ENCODE data around the gene ARFGAP1.

Gene ARFGAP1

GRCh38 chr20:63272105-63273058, at the start of gene ARFGAP1:
Gene ARFGAP1, plus strand, starts transcription at chr20:63272813. Its CDS starts 2,768 bp downstream, at chr20:63275581.
- peak; percentile 63 for DNase-seq

DNA sequence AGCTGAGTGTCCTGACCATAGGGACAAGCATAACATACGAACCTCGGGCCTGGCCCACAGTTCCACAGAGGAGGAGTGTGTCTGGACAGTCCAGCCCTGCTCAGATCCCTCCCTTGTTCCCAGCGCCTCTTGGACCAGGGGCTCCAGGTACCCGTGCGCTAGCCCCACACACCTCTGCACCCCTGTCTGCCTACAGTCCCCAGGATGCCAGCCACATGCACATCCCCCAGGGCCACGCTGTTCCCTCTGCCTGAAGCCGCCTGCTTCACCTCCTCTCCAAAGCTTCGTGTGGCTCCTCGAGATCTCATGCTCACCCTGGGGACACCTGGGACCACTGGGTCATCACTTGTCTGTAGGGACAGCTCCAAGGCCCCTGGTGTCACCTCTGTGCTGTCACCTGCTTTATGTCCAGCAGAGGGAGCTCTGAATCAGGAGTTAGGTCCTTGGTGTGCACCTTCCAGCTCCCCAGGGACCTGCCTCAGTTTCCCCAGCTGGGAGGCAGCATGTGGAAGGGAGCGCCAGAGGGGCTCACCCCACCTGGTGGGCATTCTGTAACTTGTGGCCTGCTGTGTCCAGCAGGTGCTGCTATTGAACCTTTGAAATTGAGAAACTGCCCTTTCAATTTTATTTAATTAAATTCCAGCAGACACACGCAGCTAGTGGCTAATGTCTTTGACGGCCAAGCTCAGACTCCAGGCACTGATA, 49.3 kb upstream of the ARFGAP1 start:
- no peak for DNase-seq

GRCh38 chr20:63223826-63224207, 48.8 kb upstream of the ARFGAP1 start:
- DNase-seq, result no peak

GRCh38 chr20:63224412-63225081, 48.1 kb upstream of the ARFGAP1 start:
- DNase-seq, result no peak

GRCh38 chr20:63225082-63225454, 47.5 kb upstream of the ARFGAP1 start:
- no peak for DNase-seq

DNA sequence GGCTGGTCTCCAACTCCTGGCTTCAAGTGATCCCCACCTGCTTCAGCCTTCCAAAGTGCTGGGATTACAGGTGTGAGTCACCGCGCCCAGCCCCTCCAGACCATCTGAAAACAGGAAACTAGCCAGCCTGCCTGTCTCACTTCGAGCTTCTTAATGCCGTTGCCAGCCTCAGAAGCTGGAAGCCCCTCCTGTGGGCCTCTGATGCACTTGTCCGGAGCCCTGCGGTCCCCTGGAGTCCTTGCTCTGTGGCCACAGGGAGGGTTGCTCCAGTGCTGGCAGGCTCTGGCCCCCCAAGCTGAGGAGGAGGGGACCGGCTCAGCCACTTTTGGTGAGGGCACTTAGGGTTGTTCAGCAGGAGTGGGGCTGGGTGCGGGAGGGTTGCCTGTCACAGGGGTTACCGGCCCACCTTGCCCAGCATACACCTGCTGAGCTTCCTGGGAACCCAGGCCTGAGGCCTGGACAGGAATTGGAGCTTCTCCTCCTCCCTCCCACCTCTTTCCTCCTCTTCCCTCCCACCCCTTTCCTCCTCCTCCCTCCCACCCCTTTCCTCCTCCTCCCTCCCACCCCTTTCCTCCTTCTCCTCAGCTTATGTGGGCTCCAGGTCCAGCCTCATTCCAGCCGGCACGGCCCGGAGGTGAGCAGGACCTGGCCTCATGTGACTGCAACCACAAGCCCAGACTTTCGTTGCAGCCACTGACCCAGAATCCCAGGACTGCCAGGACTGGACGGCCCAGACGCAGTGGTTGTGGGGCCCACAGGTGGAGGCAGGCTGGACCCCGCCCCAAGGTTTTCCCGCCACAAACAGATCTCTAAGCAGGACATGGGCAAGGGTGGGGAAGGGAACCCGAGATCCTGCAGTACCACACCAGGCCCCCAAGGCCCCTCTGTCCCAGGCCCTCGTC, 46.3 kb upstream of the ARFGAP1 start:
- no peak for DNase-seq

- DNase-seq, result no peak
Observed at GRCh38 chr20:63227260-63227659, 45.4 kb upstream of the ARFGAP1 start.

DNA sequence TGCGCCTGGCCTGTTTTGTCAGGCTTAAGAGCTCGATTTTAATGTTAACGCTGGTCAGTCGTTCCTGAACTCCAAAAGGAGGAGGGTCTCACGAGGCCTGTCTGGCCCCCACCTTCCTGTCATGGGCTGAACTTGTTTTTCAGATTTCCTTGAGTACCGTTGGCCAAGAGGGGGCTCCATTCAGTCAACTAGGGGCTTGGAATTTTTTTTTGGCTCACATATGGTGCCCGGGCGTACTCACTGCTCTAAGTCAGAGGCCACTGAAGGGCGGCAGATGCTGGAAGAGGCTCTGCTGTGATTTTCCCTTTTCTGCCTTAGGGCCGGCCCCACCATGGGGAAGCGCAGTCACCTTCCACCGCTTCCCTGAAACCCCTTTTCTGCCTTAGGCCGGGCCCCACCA, 43.8 kb upstream of the ARFGAP1 start:
- DNase-seq, result no peak

DNA sequence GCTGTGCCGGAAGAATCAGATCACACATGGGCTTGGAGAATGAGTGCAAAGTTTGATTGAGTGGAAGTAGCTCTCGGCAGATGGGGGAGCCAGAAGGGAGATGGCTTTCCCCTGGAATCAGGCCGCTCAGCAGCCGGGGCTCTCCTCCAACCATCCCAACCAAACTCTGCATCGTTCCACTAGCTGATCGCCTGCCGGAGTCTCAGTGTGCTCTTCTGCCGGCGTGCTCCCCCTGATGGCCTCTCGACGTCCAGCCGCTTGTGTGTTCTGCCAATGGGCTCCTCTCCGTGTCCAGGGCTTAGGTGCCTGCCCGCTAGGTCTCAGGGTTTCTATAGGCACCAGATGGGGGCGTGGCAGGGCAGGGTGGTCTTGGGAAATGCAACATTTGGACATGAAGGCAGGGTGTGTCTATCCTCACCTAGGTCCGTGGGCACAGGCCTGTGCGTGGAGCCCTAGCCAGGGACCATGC, 41.8 kb upstream of the ARFGAP1 start:
- no peak for DNase-seq

GRCh38 chr20:63232235-63233060, 40.2 kb upstream of the ARFGAP1 start:
- DNase-seq, result peak; percentile 37

GRCh38 chr20:63233061-63233344, 39.6 kb upstream of the ARFGAP1 start:
- DNase-seq, result no peak

DNA sequence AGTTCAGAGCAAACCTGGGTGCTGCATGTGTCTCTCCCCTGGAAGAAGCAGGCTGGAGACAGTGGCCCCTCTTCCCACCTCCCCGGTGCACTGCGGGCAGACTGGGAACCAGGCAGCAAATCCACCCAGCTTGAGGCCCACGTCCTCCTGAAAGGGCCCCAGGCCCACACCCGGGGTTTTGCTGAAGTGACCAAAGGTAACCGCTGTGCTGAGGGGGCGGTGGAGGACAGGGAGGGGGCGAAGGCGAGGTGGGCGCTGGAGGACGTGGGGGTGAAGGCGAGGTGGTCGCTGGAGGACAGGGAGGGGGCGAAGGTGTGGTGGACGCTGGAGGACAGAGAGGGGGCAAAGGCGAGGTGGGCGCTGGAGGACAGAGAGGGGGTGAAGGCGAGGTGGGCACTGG, 38.7 kb upstream of the ARFGAP1 start:
- no peak for DNase-seq

DNA sequence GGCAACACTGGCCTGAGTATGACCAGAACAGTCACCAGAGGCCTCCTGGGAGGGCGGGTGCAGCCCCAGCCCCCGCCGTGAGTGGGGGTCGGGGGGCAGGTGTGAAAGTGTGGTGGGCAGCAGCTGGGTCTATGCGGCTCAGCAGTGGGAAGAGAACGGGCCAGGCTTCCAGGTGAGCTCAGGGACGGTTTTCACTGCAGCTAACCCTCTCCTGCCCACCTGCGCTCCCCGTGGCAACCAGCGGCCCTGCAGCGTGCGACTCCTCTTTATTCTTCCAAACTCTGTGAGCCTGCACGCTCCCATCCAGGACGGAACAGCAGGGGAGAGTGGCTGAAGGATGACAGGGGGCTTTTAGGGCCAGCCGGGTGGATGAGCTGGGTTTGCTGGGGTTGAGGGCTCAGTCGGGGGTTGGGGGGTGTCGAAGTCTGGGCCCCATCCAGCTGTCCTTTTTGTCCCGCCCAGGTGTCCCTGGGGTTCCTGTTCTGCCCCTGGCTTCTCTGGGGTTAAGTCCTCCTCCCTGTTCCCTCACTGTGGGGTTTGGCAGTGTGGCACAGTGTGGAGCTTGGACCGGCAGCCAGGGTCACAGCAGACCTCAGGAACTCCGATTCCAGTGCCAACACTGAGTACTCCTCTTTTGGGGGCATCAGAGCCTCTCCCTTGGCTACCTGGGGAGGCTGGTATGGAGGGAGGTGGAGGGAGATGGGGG, 37.8 kb upstream of the ARFGAP1 start:
- no peak for DNase-seq

DNA sequence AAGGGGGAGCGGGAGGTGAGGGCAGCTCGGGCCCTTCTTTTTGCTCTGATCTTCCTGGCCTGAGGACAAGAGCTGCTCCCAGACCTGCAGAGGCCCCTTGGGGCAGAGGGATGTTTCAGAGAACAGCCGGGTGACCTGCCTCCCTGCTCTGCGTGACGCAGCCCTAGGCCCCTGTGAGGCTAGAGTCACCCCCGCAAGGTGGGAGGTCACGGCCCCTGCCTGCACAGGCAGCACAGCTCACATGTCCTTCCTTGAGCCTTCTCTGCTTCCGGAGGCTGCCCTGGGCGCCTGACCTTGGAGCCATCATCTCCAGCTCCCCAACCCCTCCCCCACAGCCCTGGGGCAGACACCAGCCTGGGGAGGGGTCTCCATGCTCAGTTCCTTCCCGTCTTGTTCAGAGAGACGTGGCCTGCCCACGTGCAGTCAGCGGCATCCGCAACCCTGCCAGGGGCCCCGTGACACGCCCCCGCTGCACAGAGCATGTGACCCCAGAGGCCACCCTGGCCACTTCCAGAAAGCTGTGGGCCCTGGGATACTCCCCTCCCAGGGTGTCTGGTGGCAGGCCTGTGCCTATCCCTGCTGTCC, 37.1 kb upstream of the ARFGAP1 start, which contains the start of gene BIRC7:
Gene BIRC7 (plus strand): TSS at position 507 of the 585 bp plus-strand sequence. CDS start 192 bp downstream, outside the sequence.
- DNase-seq, result no peak

DNA sequence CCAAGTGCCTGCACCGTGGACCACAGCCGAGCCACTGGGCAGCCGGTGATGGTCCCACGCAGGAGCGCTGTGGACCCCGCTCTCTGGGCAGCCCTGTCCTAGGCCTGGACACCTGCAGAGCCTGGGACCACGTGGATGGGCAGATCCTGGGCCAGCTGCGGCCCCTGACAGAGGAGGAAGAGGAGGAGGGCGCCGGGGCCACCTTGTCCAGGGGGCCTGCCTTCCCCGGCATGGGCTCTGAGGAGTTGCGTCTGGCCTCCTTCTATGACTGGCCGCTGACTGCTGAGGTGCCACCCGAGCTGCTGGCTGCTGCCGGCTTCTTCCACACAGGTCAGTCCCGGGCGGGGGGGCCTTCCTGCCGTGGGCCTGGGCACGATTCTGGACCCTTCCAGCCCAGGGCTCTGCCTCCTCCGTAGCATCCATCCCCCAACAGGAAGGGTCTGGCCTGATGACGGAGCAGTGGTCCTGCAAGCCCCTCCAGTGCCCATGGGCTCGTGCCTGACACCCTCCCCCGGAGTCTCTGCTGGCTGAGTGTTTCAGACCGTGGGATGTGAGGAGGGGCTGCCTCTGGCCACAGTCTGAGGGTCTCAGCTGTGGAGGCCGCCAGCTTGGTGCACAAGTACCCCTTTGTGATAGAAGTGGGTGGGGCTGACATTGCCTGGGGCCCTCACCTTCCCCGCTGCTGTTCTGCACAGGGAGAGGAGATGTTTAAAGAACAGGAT, 36.3 kb upstream of the ARFGAP1 start:
- no peak for DNase-seq

- DNase-seq, result no peak
Observed at GRCh38 chr20:63238031-63238430, 34.6 kb upstream of the ARFGAP1 start.

GRCh38 chr20:63238514-63239125, 34.0 kb upstream of the ARFGAP1 start:
- no peak for DNase-seq

- DNase-seq, result no peak
Observed at GRCh38 chr20:63239431-63239830, 33.2 kb upstream of the ARFGAP1 start.

DNA sequence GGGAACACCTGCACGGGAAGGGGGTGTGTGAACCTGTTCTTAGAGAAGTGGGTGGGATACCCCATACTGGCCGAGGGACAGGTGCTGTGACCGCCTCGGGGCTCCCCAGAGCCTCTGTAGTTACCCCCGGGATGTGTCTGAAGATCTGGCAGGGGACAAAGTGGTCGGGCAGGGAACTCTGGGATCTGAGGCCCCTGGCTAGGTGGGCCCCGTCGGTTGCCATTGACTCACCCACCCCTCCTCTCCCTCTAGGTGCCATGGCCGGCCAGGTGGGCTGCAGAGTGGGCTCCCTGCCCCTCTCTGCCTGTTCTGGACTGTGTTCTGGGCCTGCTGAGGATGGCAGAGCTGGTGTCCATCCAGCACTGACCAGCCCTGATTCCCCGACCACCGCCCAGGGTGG, 32.6 kb upstream of the ARFGAP1 start:
- no peak for DNase-seq

All from GOT3 (cell line).